AG10803 (cell line): Measurements from ENCODE around the gene FOXO1.

ENCODE experiments used
- DNase-seq: peaks from one replicate; pipeline ENCODE4 v3.0.0; 2010; ENCODE audit warnings: low read depth
- H3K4me3 ChIP-seq: 2 replicates; pipeline ENCODE4 v1.5.1; 2011; ENCODE audit warnings: mild to moderate bottlenecking, low read length, control low read depth
- TF ChIP-seq, protein P1 (sequence below): conservative IDR thresholded peaks from 2 replicates; pipeline ENCODE4 v1.5.1; 2011; ENCODE audit warnings: mild to moderate bottlenecking, low read length, control low read depth, inconsistent platforms

The FOXO1 gene

DNA sequence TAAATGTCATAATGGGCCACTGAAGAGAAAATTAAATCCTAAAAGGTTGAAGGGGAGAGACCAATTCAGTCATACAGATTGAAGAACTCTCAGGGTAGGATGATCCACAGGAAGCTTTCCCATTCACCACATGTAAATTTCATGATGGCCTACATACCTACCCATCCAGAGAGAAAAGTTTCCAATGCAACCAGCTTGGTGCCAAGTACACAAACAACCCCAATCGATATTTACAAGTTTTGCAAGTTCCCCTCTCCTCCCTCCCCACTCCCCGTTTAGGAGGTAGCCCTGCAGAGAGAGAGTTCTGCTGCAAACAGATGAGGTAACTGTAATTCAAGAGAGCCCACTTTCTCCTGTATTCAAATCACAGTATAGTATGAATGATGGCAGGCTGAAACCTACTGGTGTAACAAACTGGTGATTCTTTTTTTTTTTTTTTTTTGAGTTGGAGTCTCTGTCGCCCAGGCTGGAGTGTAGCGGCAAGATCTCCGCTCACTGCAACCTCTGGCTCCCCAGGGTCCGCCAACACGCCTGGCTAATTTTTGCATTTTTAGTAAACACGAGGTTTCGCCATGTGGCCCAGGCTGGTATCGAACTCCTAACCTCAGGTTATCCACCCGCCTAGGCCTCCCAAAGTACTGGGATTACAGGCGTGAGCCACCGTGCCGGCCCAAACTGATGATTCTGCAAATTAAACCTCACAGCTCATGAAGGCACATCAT is 14.4 kb downstream of the FOXO1 start:
- DNase-seq, result no peak
- TF ChIP-seq, protein P1, sequence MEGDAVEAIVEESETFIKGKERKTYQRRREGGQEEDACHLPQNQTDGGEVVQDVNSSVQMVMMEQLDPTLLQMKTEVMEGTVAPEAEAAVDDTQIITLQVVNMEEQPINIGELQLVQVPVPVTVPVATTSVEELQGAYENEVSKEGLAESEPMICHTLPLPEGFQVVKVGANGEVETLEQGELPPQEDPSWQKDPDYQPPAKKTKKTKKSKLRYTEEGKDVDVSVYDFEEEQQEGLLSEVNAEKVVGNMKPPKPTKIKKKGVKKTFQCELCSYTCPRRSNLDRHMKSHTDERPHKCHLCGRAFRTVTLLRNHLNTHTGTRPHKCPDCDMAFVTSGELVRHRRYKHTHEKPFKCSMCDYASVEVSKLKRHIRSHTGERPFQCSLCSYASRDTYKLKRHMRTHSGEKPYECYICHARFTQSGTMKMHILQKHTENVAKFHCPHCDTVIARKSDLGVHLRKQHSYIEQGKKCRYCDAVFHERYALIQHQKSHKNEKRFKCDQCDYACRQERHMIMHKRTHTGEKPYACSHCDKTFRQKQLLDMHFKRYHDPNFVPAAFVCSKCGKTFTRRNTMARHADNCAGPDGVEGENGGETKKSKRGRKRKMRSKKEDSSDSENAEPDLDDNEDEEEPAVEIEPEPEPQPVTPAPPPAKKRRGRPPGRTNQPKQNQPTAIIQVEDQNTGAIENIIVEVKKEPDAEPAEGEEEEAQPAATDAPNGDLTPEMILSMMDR, result no peak
- no peak overlapping the region for H3K4me3 ChIP-seq

DNA sequence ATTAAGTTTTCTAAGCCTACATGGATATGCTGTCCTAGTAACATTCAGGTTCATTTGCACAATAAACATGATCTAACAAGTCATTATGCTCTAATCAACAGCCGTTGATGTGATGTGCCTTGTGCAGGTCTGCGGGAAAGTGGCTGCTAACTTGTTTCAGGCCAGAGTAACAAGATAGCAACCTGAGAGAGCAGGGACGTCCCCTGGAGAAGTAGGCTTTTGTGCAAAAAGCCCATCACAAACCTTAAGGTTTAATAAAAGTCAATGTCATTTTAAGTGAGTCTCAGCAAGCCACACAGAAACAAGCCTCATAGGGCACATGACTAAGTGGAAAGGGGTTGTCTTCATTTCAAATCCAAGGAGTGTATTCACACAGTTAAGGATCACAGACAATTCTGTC is 17.6 kb downstream of the FOXO1 start:
- H3K4me3 ChIP-seq, result no peak overlapping the region
- DNase-seq, result no peak
- TF ChIP-seq, protein P1, result no peak

GRCh38 chr13:40648040-40648439 is 18.4 kb downstream of the FOXO1 start:
- TF ChIP-seq, protein P1, result no peak
- no peak for DNase-seq
- no peak overlapping the region for H3K4me3 ChIP-seq

DNA sequence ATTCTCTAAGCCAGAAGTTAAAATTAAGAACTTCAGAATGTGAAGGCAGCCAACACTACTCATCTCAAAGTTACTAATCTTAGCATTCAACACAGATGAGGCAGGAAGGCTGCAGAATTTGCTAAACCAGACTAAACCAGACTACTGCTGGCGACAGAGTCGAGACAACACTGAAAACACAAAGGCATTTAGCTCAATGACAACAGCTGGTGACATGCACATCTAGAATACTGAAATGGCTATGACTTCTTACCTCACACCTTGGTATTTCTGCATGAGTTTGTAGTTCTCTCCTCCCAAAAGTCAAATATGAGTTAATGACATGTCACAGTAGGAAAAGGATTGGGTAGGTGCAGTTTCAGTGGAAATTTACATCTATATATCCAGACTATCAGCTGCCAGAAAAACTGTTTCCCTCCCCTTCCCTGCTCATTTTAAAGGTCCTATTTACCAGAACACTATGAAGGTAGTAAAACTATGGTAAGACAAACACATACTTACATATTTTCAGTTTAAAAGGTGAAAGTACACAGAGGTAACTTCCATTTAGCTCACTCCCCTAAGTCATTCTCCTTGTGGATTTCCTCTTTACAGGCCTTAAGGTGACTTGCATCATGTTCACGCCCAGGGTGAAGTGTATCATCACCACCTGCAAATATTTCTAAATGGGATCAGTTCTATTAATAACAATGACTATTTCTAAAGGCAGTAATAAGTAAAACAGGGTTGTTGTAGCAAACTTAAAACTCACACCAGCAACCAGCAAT is 21.4 kb downstream of the FOXO1 start:
- peak; percentile 8 for DNase-seq
- no peak overlapping the region for H3K4me3 ChIP-seq
- TF ChIP-seq, protein P1, result no peak

DNA sequence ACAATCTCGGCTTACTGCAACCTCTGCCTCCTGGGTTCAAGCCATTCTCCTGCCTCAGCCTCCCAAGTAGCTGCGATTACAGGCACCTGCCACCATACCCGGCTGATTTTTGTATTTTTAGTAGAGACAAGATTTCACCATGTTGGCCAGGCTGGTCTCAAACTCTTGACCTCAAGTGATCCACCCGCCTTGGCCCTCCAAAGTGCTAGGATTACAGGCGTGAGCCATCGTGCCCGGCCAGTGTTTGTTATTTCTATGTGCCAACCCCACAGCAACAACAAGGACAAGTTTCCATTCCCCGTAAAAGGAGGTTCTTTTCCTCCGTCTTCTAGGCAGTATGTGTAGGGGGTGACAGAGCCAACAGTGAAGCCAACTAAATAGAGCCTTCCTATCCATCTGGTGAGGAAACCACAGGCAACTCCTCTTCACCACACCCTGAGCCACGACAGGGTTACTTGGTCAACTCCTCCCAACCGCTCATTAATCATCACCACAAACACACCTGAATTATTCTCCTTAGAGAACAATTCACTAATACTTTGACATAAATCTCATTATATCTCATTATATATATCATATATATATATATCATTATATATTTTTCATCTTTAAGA is 25.5 kb downstream of the FOXO1 start:
- TF ChIP-seq, protein P1, result no peak
- no peak for DNase-seq
- H3K4me3 ChIP-seq, result no peak overlapping the region

- H3K4me3 ChIP-seq, result no peak overlapping the region
- no peak for DNase-seq
- TF ChIP-seq, protein P1, result no peak
These were observed 26.2 kb downstream of the FOXO1 start for GRCh38 chr13:40640202-40640601.
